Measurements from ENCODE around the gene INCA1. TPM values are rescaled to one million over a fixed set of nuclear protein-coding genes. Genes with fewer than 3 reads are reported as not detected.

The INCA1 gene
- total RNA-seq, 1 experiment from 2014 or later, result 1.3 TPM

GRCh38 chr17:5033352-5034015, 36.2 kb upstream of the INCA1 start:
- Histone ChIP-seq H3K4me1 (ENCODE audit: insufficient read depth, low read length) (no peaks in the 10 kb centered on the region), H2AFZ (ENCODE audit: low read length) (no peak overlapping the region), H3T11ph (ENCODE audit: low read length) (no peak overlapping the region), H3K23me2 (ENCODE audit: insufficient read length, low read depth, low read length, poor library complexity, severe bottlenecking) (no peaks in the 10 kb centered on the region), H3K27me3 (ENCODE audit: insufficient read depth, low read length) (peaks cover 2% of the 10 kb centered on the region; the same call in 1 of the 2 replicates), H3K23ac (ENCODE audit: insufficient read length, low read depth, low read length) (no peak overlapping the region), H4K8ac (replicated peaks; ENCODE audit: insufficient read length, low read depth, low read length) (no peak overlapping the region), H2AK5ac (ENCODE audit: insufficient read length, low read length) (no peak overlapping the region), H4K5ac (ENCODE audit: insufficient read length, low read depth, low read length) (no peak overlapping the region), H3K4ac (ENCODE audit: low read depth, low read length) (no peak overlapping the region), H3K79me2 (ENCODE audit: insufficient read depth, low read length) (no peaks in the 10 kb centered on the region), H3K79me1 (ENCODE audit: insufficient read depth, low read depth, low read length, poor library complexity, severe bottlenecking) (no peaks in the 10 kb centered on the region), H3K27ac (ENCODE audit: insufficient read length, low read depth, low read length) (no peak overlapping the region), H3K56ac (ENCODE audit: insufficient read length, low read depth, low read length) (no peak overlapping the region), H3K4me2 (ENCODE audit: insufficient read depth, insufficient read length, low read length) (no peak overlapping the region), H3K14ac (ENCODE audit: insufficient read depth, low read length) (no peak overlapping the region), H2BK5ac (ENCODE audit: insufficient read length, low read length) (no peak overlapping the region), H2BK15ac (ENCODE audit: low read depth, low read length) (no peak overlapping the region), H2BK120ac (ENCODE audit: low read depth, low read length, poor library complexity, severe bottlenecking) (no peak overlapping the region), H4K91ac (ENCODE audit: insufficient read length, low read depth, low read length) (no peak overlapping the region), H3K18ac (ENCODE audit: insufficient read length, low read depth, low read length) (no peak overlapping the region), H3K9me3 (ENCODE audit: control insufficient read depth, low read depth, low read length) (no peaks in the 10 kb centered on the region), H2BK20ac (ENCODE audit: low read depth, low read length, poor library complexity, severe bottlenecking) (no peak overlapping the region), H3K9ac (ENCODE audit: extremely low read depth, insufficient read length, low read length) (no peak overlapping the region), H2BK12ac (ENCODE audit: insufficient read length, low read depth, low read length) (no peak overlapping the region), H4K20me1 (ENCODE audit: control insufficient read depth, insufficient read depth, insufficient read length) (no peaks in the 10 kb centered on the region)
- Mint-ChIP-seq H3K27me3 (ENCODE audit: low read depth) (peaks cover 50% of the 10 kb centered on the region), H3K9me3 (no peaks in the 10 kb centered on the region), H3K4me3 (no peak overlapping the region), H3K27ac (no peak overlapping the region), H3K4me1 (peaks cover 0 to 3% of the 10 kb centered on the region in 2 experiments; a peak in 1 of 4 replicates), H3K36me3 (ENCODE audit: insufficient read depth in 1 of 3, low read depth in 3 of 3) (no peaks in the 10 kb centered on the region)
- TF ChIP-seq CTCF (conservative IDR thresholded peaks at IDR 0.05), result 0 out of 3 replicates have a peak, but pooled peaks have one; percentile 26
- no CpG with 5 or more reads among the region's 13 CpGs for WGBS (ENCODE audit: extremely low coverage, insufficient read length, low lambda C conversion rate)
- peak; percentile 51 for DNase-seq

Data from H9 (cell line).